Stimulated activated naive CD4-positive, alpha-beta T cell treated with Interleukin-2 at 50 U/mL for 16 hours (primary cell): ENCODE measurements around the gene CAPN1.

Experiments used
- DNase-seq: peaks from one replicate; lab custom pipeline; 2025; lab: John Stamatoyannopoulos, UW

The CAPN1 gene

GRCh38 chr11:65260756-65261590 is 79.2 kb downstream of the CAPN1 start:
- no peak for DNase-seq
